MM.1S (cell line): ENCODE data around the gene MAP3K7CL.

Experiments
- DNase-seq: peaks from one replicate; pipeline ENCODE4 v3.0.0-alpha.2; 2015
- H2AFZ ChIP-seq: fragments of 300-600 bp; sonication (generic); 2 replicates; pipeline ENCODE4 v1.6.0; 2016; ENCODE audit warnings: antibody characterized with exemption, low read length
- H3F3A ChIP-seq: fragments of 300-600 bp; sonication (generic); 2 replicates; pipeline ENCODE4 v1.6.1; 2016; ENCODE audit warnings: mild to moderate bottlenecking, antibody characterized with exemption, low read length, moderate library complexity, mixed read lengths; ENCODE audit not compliant: insufficient read depth
- H3K27ac ChIP-seq: fragments of 300-600 bp; sonication (generic); 2 replicates; pipeline ENCODE4 v1.5.1; 2016; ENCODE audit warnings: mild to moderate bottlenecking, low read length
- H3K27me3 ChIP-seq: fragments of 300-600 bp; sonication (generic); replicated peaks from 2 replicates; pipeline ENCODE4 v1.6.0; 2016; ENCODE audit warnings: low read length; ENCODE audit not compliant: insufficient read depth
- H3K36me3 ChIP-seq: fragments of 300-600 bp; sonication (generic); replicated peaks from 2 replicates; pipeline ENCODE4 v1.6.1; 2016; ENCODE audit warnings: mild to moderate bottlenecking, low read length, mixed read lengths; ENCODE audit not compliant: insufficient read depth
- H3K4me1 ChIP-seq: fragments of 300-600 bp; sonication (generic); 2 replicates; pipeline ENCODE4 v1.6.1; 2016; ENCODE audit warnings: low read length, mixed read lengths
- H3K4me2 ChIP-seq: fragments of 300-600 bp; sonication (generic); 2 replicates; pipeline ENCODE4 v1.6.0; 2016; ENCODE audit warnings: low read depth, low read length
- H3K4me3 ChIP-seq: fragments of 300-600 bp; sonication (generic); 2 replicates; pipeline ENCODE4 v1.5.1; 2016; ENCODE audit warnings: low read length, mixed read lengths
- H3K79me2 ChIP-seq: fragments of 300-600 bp; sonication (generic); 2 replicates; pipeline ENCODE4 v1.6.1; 2016; ENCODE audit warnings: mixed run types, low read length, mixed read lengths
- H3K9ac ChIP-seq: fragments of 300-600 bp; sonication (generic); 2 replicates; pipeline ENCODE4 v1.6.1; 2016; ENCODE audit warnings: low read length, mixed read lengths
- H3K9me2 ChIP-seq: fragments of 300-600 bp; sonication (generic); replicated peaks from 2 replicates; pipeline ENCODE4 v1.6.1; 2016; ENCODE audit warnings: mild to moderate bottlenecking, low read length, mixed read lengths; ENCODE audit not compliant: insufficient read depth
- H3K9me3 ChIP-seq: fragments of 300-600 bp; sonication (generic); replicated peaks from 2 replicates; pipeline ENCODE4 v1.6.1; 2016; ENCODE audit warnings: mild to moderate bottlenecking, low read length, mixed read lengths; ENCODE audit not compliant: insufficient read depth
- H4K20me1 ChIP-seq: fragments of 300-600 bp; sonication (generic); 2 replicates; pipeline ENCODE4 v1.6.1; 2016; ENCODE audit warnings: mild to moderate bottlenecking, low read length, moderate library complexity, mixed read lengths; ENCODE audit not compliant: insufficient read depth
- EZH2 ChIP-seq: fragments of 300-600 bp; sonication (generic); optimal IDR thresholded peaks from 2 replicates; pipeline ENCODE3; 2017; ENCODE audit warnings: low read depth, mild to moderate bottlenecking, antibody characterized with exemption, low read length, mixed read lengths
- EZH2phosphoT487 ChIP-seq: fragments of 300-600 bp; sonication (generic); IDR thresholded peaks from 2 replicates; pipeline ENCODE4 v1.6.1; 2018; ENCODE audit warnings: antibody characterized with exemption, low read length
- TF ChIP-seq, protein P1 (sequence below): fragments of 300-600 bp; sonication (generic); IDR thresholded peaks from 2 replicates; pipeline ENCODE4 v1.5.1; 2016; ENCODE audit warnings: antibody characterized with exemption, low read length, mixed read lengths

The MAP3K7CL gene

GRCh38 chr21:29205009-29205408 is 74.6 kb downstream of the MAP3K7CL start:
- H4K20me1 ChIP-seq = no peaks in the 10 kb centered on the region

GRCh38 chr21:29205988-29206387 is 75.5 kb downstream of the MAP3K7CL start:
- Histone ChIP-seq H3K27me3 (no peaks in the 10 kb centered on the region), H3K4me1 (no peaks in the 10 kb centered on the region), H3K9ac (no peak overlapping the region), H3K79me2 (no peaks in the 10 kb centered on the region), H3K9me2 (no peaks in the 10 kb centered on the region), H3K9me3 (no peaks in the 10 kb centered on the region), H3K4me3 (no peak overlapping the region), H2AFZ (no peak overlapping the region), H4K20me1 (no peaks in the 10 kb centered on the region), H3K27ac (no peak overlapping the region), H3F3A (no peaks in the 10 kb centered on the region), H3K4me2 (no peak overlapping the region), H3K36me3 (no peaks in the 10 kb centered on the region)
- no peak for DNase-seq
- TF ChIP-seq EZH2phosphoT487 (no peak), EZH2 (no peak)
- TF ChIP-seq, protein P1, sequence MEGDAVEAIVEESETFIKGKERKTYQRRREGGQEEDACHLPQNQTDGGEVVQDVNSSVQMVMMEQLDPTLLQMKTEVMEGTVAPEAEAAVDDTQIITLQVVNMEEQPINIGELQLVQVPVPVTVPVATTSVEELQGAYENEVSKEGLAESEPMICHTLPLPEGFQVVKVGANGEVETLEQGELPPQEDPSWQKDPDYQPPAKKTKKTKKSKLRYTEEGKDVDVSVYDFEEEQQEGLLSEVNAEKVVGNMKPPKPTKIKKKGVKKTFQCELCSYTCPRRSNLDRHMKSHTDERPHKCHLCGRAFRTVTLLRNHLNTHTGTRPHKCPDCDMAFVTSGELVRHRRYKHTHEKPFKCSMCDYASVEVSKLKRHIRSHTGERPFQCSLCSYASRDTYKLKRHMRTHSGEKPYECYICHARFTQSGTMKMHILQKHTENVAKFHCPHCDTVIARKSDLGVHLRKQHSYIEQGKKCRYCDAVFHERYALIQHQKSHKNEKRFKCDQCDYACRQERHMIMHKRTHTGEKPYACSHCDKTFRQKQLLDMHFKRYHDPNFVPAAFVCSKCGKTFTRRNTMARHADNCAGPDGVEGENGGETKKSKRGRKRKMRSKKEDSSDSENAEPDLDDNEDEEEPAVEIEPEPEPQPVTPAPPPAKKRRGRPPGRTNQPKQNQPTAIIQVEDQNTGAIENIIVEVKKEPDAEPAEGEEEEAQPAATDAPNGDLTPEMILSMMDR = no peak

More at GRCh38 chr21:29205009-29205408, 74.6 kb downstream of the MAP3K7CL start:
- H2AFZ ChIP-seq = no peak overlapping the region
- no peaks in the 10 kb centered on the region for H3K9me2 ChIP-seq
- no peak for DNase-seq
- no peaks in the 10 kb centered on the region for H3K27me3 ChIP-seq
- no peak overlapping the region for H3K4me2 ChIP-seq
- H3K27ac ChIP-seq = no peak overlapping the region
- H3K9me3 ChIP-seq = no peaks in the 10 kb centered on the region
- no peaks in the 10 kb centered on the region for H3K4me1 ChIP-seq
- H3K9ac ChIP-seq = no peak overlapping the region
- no peaks in the 10 kb centered on the region for H3F3A ChIP-seq
- no peaks in the 10 kb centered on the region for H3K79me2 ChIP-seq
- no peak overlapping the region for H3K4me3 ChIP-seq
- TF ChIP-seq, protein P1 = no peak
- TF ChIP-seq EZH2phosphoT487 (no peak), EZH2 (no peak)
- no peaks in the 10 kb centered on the region for H3K36me3 ChIP-seq

DNA sequence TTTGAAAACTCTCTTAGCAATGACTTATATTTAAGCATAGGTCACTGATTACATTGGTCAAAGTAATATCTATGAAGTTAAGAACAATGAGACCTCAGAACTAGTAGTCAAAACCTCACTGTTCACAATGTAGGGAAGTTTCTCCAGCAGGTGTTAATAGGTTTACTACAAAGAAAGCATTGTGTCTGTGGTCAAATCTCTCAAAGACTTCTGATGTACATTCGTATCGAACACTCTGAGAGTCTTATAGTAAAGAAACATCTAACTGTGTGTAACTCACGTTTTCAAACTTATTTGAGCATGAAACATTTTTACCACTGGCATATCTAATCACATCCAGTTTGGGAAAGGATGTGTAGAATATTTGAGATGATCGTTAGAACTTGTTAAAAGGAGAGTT is 76.0 kb downstream of the MAP3K7CL start:
- no peak overlapping the region for H3K27ac ChIP-seq
- no peaks in the 10 kb centered on the region for H3K4me1 ChIP-seq
- no peak overlapping the region for H3K9ac ChIP-seq
- H3K79me2 ChIP-seq = no peaks in the 10 kb centered on the region
- H3K27me3 ChIP-seq = no peaks in the 10 kb centered on the region
- no peaks in the 10 kb centered on the region for H3K9me3 ChIP-seq
- no peaks in the 10 kb centered on the region for H3K36me3 ChIP-seq
- no peak for TF ChIP-seq EZH2
- TF ChIP-seq, protein P1 = no peak
- TF ChIP-seq EZH2phosphoT487 = no peak
- no peaks in the 10 kb centered on the region for H4K20me1 ChIP-seq
- no peaks in the 10 kb centered on the region for H3K9me2 ChIP-seq
- DNase-seq = no peak
- H2AFZ ChIP-seq = no peak overlapping the region
- H3K4me2 ChIP-seq = no peak overlapping the region
- no peaks in the 10 kb centered on the region for H3F3A ChIP-seq
- H3K4me3 ChIP-seq = no peak overlapping the region
